ENCODE data around the gene CYS1.

The CYS1 gene

GRCh38 chr2:10085043-10085667, 4.9 kb upstream of the CYS1 start:
- in situ Hi-C loops (cut with HindIII; ENCODE audit: low sequenced_read_pairs), result no loop called here
- no peak overlapping the region for H3K4me3 ChIP-seq (ENCODE audit: low read depth, low read length)
- no peak for TF ChIP-seq CTCF (IDR thresholded peaks at IDR 0.05; ENCODE audit: low read depth, low read length, missing control alignments)
- DNase-seq (ENCODE audit: low read depth), result no peak

GRCh38 chr2:10084223-10084865, 4.1 kb upstream of the CYS1 start:
- DNase-seq (ENCODE audit: low read depth), result no peak
- in situ Hi-C loops (cut with HindIII; ENCODE audit: low sequenced_read_pairs), result no loop called here
- TF ChIP-seq CTCF (IDR thresholded peaks at IDR 0.05; ENCODE audit: low read depth, low read length, missing control alignments), result no peak
- no peak overlapping the region for H3K4me3 ChIP-seq (ENCODE audit: low read depth, low read length)

GRCh38 chr2:10083692-10084211, 3.5 kb upstream of the CYS1 start:
- in situ Hi-C loops (cut with HindIII; ENCODE audit: low sequenced_read_pairs), result no loop called here
- no peak for DNase-seq (ENCODE audit: low read depth)
- no peak overlapping the region for H3K4me3 ChIP-seq (ENCODE audit: low read depth, low read length)
- no peak for TF ChIP-seq CTCF (IDR thresholded peaks at IDR 0.05; ENCODE audit: low read depth, low read length, missing control alignments)

GRCh38 chr2:10083046-10083445, 2.8 kb upstream of the CYS1 start:
- TF ChIP-seq CTCF (IDR thresholded peaks at IDR 0.05; ENCODE audit: low read depth, low read length, missing control alignments), result no peak
- no peak for DNase-seq (ENCODE audit: low read depth)
- in situ Hi-C loops (cut with HindIII; ENCODE audit: low sequenced_read_pairs), result no loop called here
- H3K4me3 ChIP-seq (ENCODE audit: low read depth, low read length), result no peak overlapping the region

- in situ Hi-C loops (cut with HindIII; ENCODE audit: low sequenced_read_pairs), result no loop called here
- peak overlapping the region; percentile 36 for H3K4me3 ChIP-seq (ENCODE audit: low read depth, low read length)
- peak; percentile 20 for DNase-seq (ENCODE audit: low read depth)
- no peak for TF ChIP-seq CTCF (IDR thresholded peaks at IDR 0.05; ENCODE audit: low read depth, low read length, missing control alignments)
Observed at GRCh38 chr2:10080536-10081304, 509 bp upstream of the CYS1 start.

- in situ Hi-C loops (cut with HindIII; ENCODE audit: low sequenced_read_pairs), result no loop called here
Observed at GRCh38 chr2:10079266-10079869, 843 bp downstream of the CYS1 start.

More at GRCh38 chr2:10079266-10079869, 843 bp downstream of the CYS1 start:
- peak overlapping the region; percentile 36 for H3K4me3 ChIP-seq (ENCODE audit: low read depth, low read length)
- peak; percentile 89 for DNase-seq (ENCODE audit: low read depth)
- no peak for TF ChIP-seq CTCF (IDR thresholded peaks at IDR 0.05; ENCODE audit: low read depth, low read length, missing control alignments)
